ENCODE data around the gene ATL3.

Gene ATL3

GRCh38 chr11:63672156-63672463 is 934 bp upstream of the ATL3 start:
- Histone ChIP-seq H3K36me3 (replicated peaks; ENCODE audit: insufficient read depth, low read length) (no peaks in the 10 kb centered on the region; the same call in 1 of the 2 replicates), H3K4me2 (ENCODE audit: low read depth, low read length) (peak overlapping the region; percentile 89; the same call in 1 of the 2 replicates), H4K20me1 (ENCODE audit: insufficient read depth, low read length) (no peaks in the 10 kb centered on the region), H3K9ac (ENCODE audit: low read length) (no peak overlapping the region), H3K9me3 (replicated peaks; ENCODE audit: insufficient read depth, low read length) (no peaks in the 10 kb centered on the region), H3F3A (ENCODE audit: insufficient read depth, low read length) (0 out of 2 replicates have a peak, but pooled peaks cover 6% of the 10 kb centered on the region), H2AFZ (ENCODE audit: low read length) (peak overlapping the region; percentile 49), H3K4me3 (ENCODE audit: low read length) (no peak overlapping the region), H3K79me2 (ENCODE audit: low read length) (peaks cover 36% of the 10 kb centered on the region), H3K27me3 (replicated peaks; ENCODE audit: insufficient read depth, low read length) (no peaks in the 10 kb centered on the region), H3K9me2 (replicated peaks; ENCODE audit: insufficient read depth, low read length) (no peaks in the 10 kb centered on the region), H3K4me1 (ENCODE audit: low read length) (peaks cover 4% of the 10 kb centered on the region; the same call in 1 of the 2 replicates), H3K27ac (ENCODE audit: low read length) (no peak overlapping the region)
- no peak for TF ChIP-seq CTCF (IDR thresholded peaks at IDR 0.05; ENCODE audit: low read length)
- no peak for TF ChIP-seq EZH2 (optimal IDR thresholded peaks at IDR 0.05; ENCODE audit: low read depth, low read length)
- TF ChIP-seq EZH2phosphoT487 (IDR thresholded peaks at IDR 0.05; ENCODE audit: low read length): no peak
- no peak for DNase-seq

DNA sequence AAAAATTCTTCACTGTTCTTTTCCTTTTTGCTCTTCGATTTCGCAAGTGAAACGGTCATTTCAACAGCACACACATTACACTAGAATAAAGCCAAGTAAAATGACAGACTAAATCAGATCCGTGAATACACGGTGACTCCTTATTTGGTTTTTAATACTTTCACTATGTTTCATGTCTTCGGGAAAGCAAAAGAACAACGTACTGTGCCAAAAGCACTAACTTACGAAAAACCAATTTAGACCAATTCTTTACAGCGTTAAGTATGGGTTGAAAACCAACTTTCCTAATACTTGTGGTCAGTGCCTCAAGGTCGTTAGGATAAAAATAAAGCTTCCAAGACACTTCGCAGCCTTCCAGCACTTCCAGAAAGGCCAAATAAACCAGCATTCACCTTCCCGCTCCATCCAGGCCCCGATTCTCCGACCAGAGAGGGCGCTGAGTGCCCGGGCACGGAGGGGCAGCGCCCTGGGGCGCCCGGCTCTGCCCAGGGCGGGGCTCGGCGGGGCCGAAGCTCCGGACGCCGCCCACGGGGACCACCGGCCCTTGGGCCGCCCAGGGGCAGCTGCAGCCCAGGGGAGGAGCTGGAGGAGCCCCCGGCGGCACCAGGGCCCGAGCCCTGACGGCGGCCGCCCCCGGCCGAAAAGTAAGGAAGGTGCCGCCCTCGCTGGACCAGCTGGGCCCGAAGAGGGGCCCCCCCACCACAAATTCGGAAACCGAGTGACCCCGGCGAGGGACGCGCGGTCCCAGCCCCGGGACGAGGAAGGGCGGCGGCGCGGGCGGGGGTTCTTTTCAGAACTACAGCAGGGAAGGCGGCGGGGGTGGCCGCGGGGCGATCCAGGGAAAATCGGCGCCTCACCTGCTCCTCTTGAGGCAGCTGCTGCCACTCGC is 499 bp downstream of the ATL3 start:
- Histone ChIP-seq H3K4me1 (ENCODE audit: low read length) (peaks cover 13% of the 10 kb centered on the region), H3K9ac (ENCODE audit: low read length) (peak overlapping the region; percentile 90), H4K20me1 (ENCODE audit: insufficient read depth, low read length) (0 out of 2 replicates have a peak, but pooled peaks cover 5% of the 10 kb centered on the region), H3F3A (ENCODE audit: insufficient read depth, low read length) (0 out of 2 replicates have a peak, but pooled peaks cover 6% of the 10 kb centered on the region), H3K9me2 (replicated peaks; ENCODE audit: insufficient read depth, low read length) (no peaks in the 10 kb centered on the region), H3K27ac (ENCODE audit: low read length) (peak overlapping the region; percentile 72), H3K4me3 (ENCODE audit: low read length) (peak overlapping the region; percentile 89), H3K36me3 (replicated peaks; ENCODE audit: insufficient read depth, low read length) (no peaks in the 10 kb centered on the region; the same call in 1 of the 2 replicates), H2AFZ (ENCODE audit: low read length) (peak overlapping the region; percentile 49), H3K4me2 (ENCODE audit: low read depth, low read length) (peak overlapping the region; percentile 89), H3K27me3 (replicated peaks; ENCODE audit: insufficient read depth, low read length) (no peaks in the 10 kb centered on the region), H3K79me2 (ENCODE audit: low read length) (peaks cover 50% of the 10 kb centered on the region), H3K9me3 (replicated peaks; ENCODE audit: insufficient read depth, low read length) (no peaks in the 10 kb centered on the region)
- TF ChIP-seq EZH2 (optimal IDR thresholded peaks at IDR 0.05; ENCODE audit: low read depth, low read length) (no peak), CTCF (IDR thresholded peaks at IDR 0.05; ENCODE audit: low read length) (peak; percentile 53), EZH2phosphoT487 (IDR thresholded peaks at IDR 0.05; ENCODE audit: low read length) (no peak)
- peak; percentile 57 for DNase-seq

DNA sequence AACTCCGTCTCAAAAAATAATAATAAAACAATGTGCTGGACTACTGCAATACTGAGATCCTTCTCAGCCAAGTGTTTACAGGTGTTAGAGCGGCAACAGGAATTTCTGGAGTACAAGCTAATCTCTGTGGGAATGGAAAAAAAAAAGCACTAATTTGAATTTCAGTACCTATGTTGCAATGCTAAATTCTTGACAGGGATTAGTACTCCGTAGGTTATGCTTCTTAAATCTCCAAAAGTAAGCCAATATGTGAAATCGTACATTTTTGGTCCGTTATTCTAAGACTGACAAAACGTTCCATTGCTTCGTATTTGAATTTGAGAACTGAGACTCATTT is 1.1 kb downstream of the ATL3 start:
- Histone ChIP-seq H3F3A (ENCODE audit: insufficient read depth, low read length) (0 out of 2 replicates have a peak, but pooled peaks cover 6% of the 10 kb centered on the region), H3K36me3 (replicated peaks; ENCODE audit: insufficient read depth, low read length) (no peaks in the 10 kb centered on the region; the same call in 1 of the 2 replicates), H2AFZ (ENCODE audit: low read length) (peak overlapping the region; percentile 29), H3K4me2 (ENCODE audit: low read depth, low read length) (peak overlapping the region; percentile 89), H3K4me3 (ENCODE audit: low read length) (peak overlapping the region; percentile 89), H3K9me3 (replicated peaks; ENCODE audit: insufficient read depth, low read length) (no peaks in the 10 kb centered on the region), H3K79me2 (ENCODE audit: low read length) (peaks cover 56% of the 10 kb centered on the region), H3K9me2 (replicated peaks; ENCODE audit: insufficient read depth, low read length) (no peaks in the 10 kb centered on the region), H3K4me1 (ENCODE audit: low read length) (peaks cover 13% of the 10 kb centered on the region), H4K20me1 (ENCODE audit: insufficient read depth, low read length) (0 out of 2 replicates have a peak, but pooled peaks cover 5% of the 10 kb centered on the region), H3K27me3 (replicated peaks; ENCODE audit: insufficient read depth, low read length) (no peaks in the 10 kb centered on the region), H3K9ac (ENCODE audit: low read length) (peak overlapping the region; percentile 90; the same call in 1 of the 2 replicates), H3K27ac (ENCODE audit: low read length) (peak overlapping the region; percentile 2; the same call in 1 of the 2 replicates)
- TF ChIP-seq EZH2 (optimal IDR thresholded peaks at IDR 0.05; ENCODE audit: low read depth, low read length): no peak
- TF ChIP-seq EZH2phosphoT487 (IDR thresholded peaks at IDR 0.05; ENCODE audit: low read length): no peak
- no peak for TF ChIP-seq CTCF (IDR thresholded peaks at IDR 0.05; ENCODE audit: low read length)
- DNase-seq: no peak
